GM19395 (cell line): ENCODE measurements around the gene CEP57L1.
"Not testable (repeated sequence)": the region's sequence is repeated elsewhere in the genome, so short reads cannot be mapped to it uniquely, and the experiment has no call there.

Source experiments
- ATAC-seq: cut with Tn5 transposase; IDR thresholded peaks from one replicate; pipeline ENCODE4 v1.9.1; 2021; ENCODE audit warnings: mild to moderate bottlenecking, moderate library complexity; ENCODE audit not compliant: unreplicated experiment

Gene CEP57L1

DNA sequence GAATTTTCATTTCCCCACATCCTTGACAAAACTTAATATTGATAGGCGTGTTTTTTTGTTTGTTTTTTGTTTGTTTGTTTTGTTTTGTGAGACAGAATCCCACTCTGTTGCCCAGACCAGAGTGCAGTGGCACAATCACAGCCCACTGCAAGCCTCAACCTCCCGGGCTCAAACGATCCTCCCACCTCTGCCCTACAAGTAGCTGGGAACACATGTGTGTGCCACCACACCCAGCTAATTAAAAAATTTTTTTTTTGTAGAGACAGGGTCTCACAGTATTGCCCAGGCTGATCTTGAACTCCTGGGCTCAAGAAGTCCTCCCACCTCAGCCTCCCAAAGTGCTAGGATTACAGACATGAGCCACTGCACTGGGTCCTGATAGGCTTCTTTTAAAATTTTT is 9.2 kb downstream of the CEP57L1 start:
- no peak for ATAC-seq

GRCh38 chr6:109105681-109106080 is 10.4 kb downstream of the CEP57L1 start:
- ATAC-seq, result no peak

DNA sequence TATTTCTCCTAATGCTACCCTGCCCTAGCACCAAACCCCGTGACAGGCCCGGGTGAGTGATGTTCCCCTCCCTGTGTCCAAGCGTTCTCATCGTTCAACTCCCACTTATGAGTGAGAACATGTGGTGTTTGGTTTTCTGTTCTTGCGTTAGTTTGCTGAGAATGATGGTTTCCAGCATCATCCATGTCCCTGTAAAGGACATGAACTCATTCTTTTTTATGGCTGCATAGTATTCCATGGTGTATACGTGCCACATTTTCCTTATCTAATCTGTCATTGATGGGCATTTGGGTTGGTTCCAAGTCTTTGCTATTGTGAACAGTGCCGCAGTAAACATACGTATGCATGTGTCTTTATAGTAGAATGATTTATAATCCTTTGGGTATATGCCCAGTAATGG is 14.4 kb downstream of the CEP57L1 start:
- ATAC-seq, result not testable (repeated sequence)

DNA sequence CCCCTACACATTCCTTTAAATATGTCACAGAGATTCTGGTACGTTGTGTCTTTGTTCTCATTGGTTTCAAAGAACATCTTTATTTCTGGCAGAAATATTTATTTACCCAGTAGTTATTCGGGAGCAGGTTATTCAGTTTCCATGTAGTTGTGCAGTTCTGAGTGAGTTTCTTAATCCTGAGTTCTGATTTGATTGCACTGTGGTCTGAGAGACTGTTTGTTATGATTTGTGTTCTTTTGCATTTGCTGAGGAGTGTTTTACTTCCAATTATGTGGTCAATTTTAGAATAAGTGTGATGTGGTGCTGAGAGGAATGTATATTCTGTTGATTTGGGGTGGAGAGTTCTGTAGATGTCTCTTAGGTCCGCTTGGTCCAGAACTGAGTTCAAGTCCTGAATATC is 17.4 kb downstream of the CEP57L1 start:
- not testable (repeated sequence) for ATAC-seq

DNA sequence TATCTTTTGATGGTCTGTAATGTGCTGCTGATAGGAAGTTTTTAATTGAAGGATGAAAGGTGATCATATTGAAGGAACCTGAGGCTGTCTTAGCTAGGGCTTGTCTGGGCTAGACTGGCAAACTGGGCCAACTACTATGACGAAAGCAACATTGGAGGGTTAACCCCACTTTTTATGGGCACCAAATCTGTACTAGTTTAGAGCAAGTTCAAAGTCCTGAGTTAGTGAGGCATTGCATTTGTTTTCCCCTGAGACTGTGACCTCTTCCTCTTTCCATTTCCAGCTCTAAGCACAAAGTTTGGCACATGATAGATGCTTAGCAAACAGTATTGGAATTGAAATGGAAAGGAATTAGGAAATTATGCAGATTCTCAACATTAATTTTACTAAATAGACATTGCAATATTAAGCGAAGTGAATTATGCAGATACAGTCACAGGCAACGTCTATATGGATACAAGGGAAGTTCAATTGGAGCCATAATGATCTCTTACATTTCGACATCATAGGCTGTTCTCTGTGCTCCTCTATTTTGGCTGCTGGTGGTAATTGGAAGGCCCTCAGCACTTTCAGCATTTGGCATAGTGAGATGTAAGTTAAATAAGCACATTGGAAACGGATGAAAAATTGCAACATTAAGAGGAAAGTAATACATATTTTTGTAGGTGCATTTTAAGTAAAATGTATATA is 22.2 kb downstream of the CEP57L1 start:
- no peak for ATAC-seq

DNA sequence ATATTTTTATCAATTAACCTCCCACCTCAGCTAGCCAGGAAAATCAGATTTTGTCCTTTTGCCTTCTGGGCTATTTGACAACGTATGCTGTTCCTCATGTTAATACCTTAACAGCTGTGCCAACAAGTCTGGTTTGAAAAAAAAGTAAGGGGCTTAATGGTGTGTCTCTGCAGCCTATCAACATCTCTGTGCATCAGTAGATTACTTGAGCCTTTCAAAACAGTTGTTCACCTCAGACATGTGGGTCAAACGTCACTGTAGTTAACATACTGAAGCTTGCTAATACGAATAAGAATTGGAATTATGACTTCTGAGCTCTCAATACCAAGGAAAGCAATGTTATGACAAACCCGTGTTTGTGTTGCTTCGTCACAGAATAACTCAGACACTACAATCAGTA is 23.0 kb downstream of the CEP57L1 start:
- no peak for ATAC-seq

GRCh38 chr6:109118871-109119354 is 23.6 kb downstream of the CEP57L1 start:
- ATAC-seq, result no peak

DNA sequence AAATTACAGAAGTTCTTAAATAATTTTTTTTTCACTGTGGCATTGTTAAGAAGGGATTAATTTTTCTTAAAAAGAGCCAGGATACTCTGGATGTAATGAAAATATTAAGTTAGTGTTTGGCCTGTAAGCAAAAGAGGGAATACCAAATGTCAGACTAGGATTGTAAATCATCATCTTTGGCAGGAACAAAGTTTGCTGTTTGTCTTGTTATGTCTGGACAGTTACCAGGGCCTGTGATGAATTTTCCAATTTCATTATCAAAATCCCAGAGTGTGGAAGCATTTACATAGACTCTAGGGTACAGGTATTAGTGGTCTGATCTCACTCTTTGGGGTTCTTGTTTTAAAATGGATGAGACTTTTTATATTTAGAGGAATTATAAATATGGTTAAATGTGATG is 26.1 kb downstream of the CEP57L1 start:
- no peak for ATAC-seq

GRCh38 chr6:109124219-109124618 is 28.9 kb downstream of the CEP57L1 start:
- no peak for ATAC-seq

GRCh38 chr6:109125504-109125903 is 30.2 kb downstream of the CEP57L1 start:
- no peak for ATAC-seq

DNA sequence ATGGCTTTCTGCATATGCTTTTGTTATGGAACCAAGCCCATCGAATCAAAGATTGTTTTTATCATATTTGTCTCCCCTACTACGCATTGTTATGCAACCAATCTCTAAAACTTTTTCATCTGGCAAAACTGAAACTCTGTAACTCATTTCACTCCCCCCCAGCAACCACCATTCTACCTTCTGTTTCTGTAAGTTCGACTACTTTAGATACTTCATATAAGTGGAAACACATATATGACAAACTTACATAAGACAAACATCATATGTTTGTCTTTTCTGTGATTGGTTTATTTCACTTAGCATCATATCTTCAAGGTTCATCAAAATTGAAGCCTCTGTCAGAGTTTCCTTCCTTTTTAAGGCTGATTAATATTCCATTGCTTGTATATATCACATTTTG is 34.8 kb downstream of the CEP57L1 start:
- no peak for ATAC-seq

DNA sequence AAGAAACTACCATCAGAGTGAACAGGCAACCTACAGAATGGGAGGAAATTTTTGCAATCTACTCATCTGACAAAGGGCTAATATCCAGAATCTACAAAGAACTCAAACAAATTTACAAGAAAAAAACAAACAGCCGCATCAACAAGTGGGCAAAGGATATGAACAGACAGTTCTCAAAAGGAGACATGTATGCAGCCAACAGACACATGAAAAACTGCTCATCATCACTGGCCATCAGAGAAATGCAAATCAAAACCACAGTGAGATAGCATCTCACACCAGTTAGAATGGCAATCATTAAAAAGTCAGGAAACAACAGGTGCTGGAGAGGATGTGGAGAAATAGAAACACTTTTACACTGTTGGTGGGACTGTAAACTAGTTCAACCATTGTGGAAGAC is 40.3 kb downstream of the CEP57L1 start:
- ATAC-seq, result not testable (repeated sequence)

DNA sequence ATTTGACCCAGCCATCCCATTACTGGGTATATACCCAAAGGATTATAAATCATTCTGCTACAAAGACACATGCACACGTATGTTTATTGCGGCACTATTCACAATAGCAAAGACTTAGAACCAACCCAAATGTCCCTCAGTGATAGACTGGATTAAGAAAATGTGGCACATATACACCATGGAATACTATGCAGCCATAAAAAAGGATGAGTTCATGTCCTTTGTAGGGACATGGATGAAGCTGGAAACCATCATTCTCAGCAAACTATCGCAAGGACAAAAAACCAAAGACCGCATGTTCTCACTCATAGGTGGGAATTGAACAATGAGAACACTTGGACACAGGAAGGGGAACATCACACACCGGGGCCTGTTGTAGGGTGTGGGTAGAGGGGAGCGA is 40.7 kb downstream of the CEP57L1 start:
- not testable (repeated sequence) for ATAC-seq

GRCh38 chr6:109136530-109136929 is 41.2 kb downstream of the CEP57L1 start:
- not testable (repeated sequence) for ATAC-seq

GRCh38 chr6:109139109-109139508 is 43.8 kb downstream of the CEP57L1 start:
- no peak for ATAC-seq

GRCh38 chr6:109142067-109142466 is 46.8 kb downstream of the CEP57L1 start:
- ATAC-seq, result not testable (repeated sequence)

GRCh38 chr6:109143191-109143590 is 47.9 kb downstream of the CEP57L1 start:
- no peak for ATAC-seq

DNA sequence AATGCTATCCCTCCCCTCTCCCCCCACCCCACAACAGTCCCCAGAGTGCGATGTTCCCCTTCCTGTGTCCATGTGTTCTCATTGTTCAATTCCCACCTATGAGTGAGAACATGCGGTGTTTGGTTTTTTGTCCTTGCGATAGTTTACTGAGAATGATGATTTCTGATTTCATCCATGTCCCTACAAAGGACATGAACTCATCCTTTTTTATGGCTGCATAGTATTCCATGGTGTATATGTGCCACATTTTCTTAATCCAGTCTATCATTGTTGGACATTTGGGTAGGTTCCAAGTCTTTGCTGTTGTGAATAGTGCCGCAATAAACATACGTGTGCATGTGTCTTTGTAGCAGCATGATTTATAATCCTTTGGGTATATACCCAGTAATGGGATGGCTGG is 52.9 kb downstream of the CEP57L1 start:
- ATAC-seq, result not testable (repeated sequence)

DNA sequence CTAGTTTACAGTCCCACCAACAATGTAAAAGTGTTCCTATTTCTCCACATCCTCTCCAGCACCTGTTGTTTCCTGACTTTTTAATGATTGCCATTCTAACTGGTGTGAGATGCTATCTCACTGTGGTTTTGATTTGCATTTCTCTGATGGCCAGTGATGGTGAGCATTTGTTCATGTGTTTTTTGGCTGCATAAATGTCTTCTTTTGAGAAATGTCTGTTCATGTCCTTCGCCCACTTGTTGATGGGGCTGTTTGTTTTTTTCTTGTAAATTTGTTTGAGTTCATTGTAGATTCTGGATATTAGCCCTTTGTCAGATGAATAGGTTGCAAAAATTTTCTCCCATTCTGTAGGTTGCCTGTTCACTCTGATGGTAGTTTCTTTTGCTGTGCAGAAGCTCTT is 53.4 kb downstream of the CEP57L1 start:
- not testable (repeated sequence) for ATAC-seq

- no peak for ATAC-seq
Observed at GRCh38 chr6:109153752-109154151, 58.4 kb downstream of the CEP57L1 start.

GRCh38 chr6:109164331-109164730 is 69.0 kb downstream of the CEP57L1 start:
- no peak for ATAC-seq

- ATAC-seq, result no peak
Observed at GRCh38 chr6:109165392-109165974, 70.2 kb downstream of the CEP57L1 start.

- ATAC-seq, result no peak
Observed at GRCh38 chr6:109166673-109167072, 71.4 kb downstream of the CEP57L1 start.
